ENCODE data around the gene PPP6R1.
"Not testable (repeated sequence)": the region's sequence is repeated elsewhere in the genome, so short reads cannot be mapped to it uniquely, and the experiment has no call there.

PPP6R1 gene

DNA sequence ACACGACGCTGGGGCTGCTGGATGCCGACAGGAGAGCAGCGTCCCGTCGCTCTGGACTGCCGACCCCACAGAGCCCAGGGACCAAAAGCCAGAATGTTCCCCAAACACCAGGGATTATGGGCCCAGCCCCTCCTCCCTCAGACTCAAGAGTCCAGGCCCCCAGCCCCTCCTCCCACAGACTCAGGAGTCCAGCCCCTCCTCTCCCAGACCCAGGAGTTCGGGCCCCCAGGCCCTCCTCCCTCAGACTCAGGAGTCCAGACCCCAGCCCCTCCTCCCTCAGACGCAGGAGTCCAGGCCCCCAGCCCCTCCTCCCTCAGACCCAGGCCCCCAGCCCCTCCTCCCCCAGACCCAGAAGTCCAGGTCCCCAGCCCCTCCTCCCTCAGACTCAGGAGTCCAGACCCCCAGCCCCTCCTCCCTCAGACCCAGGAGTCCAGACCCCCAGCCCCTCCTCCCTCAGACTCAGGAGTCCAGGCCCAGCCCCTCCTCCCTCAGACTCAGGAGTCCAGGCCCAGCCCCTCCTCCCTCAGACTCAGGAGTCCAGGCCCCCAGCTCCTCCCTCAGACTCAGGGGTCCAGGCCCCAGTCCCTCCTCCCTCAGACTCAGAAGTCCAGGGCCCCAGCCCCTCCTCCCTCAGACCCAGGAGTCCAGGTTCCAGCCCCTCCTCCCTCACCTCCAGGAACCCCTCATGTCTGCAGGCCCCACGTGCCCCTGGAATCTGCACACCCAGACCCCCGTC, 34.0 kb downstream of the PPP6R1 start:
- DNase-seq (ENCODE audit: low read depth): not testable (repeated sequence)

DNA sequence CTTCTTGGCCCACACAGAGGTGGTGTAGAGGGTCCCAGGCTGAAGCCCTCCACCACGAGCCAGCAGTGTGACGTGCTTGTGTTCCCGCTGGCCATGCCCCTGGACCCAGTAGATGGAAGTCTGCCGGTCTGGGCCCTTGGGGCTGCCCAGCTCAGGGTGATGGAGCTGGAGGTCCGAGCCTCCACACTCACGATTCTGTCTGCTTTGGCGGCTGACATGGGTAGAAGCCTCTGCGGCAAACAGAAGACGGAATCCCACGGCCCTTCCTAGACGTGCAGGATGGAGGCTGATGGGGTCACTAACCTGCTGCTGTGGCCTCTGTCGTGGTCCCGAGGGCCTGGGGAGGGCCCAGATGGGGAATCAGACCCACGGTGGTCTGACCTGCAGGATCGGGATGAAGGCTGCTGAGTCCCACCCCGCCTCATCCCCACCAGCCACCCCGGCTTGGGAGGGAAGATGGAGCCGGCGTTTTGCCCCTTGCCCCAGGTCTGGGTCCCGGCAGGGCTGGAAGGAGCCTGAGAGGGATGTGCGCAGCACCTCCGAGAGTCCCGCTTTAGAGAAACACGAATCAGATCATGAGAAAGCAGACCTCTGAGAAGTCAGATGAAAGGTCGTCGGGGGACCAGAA, 34.7 kb downstream of the PPP6R1 start:
- no peak for DNase-seq (ENCODE audit: low read depth)

DNA sequence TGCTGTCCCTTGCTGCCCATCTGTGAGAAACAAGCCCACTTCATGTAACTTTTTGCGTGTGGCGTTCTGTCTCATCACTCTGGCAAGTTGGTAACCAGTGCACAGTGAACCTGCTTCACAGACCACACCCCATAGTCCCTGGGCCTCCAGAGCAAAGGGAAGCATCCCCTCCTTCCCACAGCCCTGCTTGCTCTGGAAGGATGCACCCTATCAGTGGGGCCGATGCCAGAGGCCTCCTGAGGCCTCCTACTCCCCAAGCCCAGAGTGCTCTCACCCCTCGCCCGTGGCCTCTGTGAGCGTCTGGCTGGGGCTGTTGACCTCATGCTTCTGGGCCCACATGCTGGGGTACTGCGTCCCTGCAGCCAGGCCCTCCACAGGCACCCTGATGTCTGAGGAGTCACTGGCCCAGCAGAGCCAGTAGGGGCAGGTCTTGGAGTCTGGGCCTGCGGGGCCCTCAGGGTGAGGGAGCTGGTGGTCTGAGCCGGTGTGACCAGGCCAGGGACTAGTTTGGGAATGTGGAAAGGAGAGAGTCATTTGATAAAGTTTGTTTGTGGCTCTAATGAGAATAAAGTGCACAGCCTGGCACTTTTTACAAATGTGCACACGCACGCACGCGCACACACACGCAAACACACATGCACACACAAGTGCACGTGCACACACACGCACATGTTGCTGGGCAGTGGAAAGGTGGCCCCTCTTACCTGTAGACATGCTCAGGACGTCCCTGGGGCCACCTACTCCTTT, 35.4 kb downstream of the PPP6R1 start:
- DNase-seq (ENCODE audit: low read depth): no peak

GRCh38 chr19:55220525-55220924, 38.3 kb downstream of the PPP6R1 start:
- no peak for DNase-seq (ENCODE audit: low read depth)

DNA sequence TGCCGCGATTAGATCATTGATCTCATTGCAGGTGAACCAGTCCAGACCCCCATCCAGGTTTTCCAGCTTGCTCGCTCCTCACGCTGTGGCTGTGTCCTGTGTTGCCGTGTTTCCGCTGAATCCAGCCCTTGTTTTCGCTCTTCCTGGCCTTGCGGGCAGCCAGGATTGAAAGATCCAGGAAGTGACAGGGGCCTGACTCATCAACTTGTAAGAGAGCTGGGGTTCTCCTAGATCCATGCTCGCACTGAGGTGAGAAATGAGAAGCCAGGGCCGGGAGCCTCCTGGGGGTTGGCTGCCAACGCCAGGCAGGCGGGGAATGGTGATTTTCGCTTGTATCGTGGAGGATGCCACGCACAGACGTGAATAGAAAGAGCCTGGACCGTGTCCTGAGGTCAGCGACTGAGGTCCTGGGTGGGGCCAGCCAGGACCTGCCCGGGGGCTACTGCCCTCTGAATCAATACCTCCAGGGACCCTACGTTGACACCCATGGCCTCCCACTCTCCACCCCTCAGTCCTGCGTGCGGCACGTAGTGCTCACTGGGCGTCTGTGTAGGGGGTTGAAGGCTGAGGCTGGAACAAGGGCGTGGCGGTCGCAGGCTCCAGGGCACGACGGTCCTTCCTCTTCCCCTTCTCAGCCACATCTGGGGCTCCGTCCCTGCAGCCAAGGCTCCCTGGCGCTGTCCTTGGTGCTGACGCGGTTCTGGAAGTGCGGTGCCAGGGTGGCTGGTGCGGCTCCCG, 42.2 kb downstream of the PPP6R1 start:
- DNase-seq (ENCODE audit: low read depth): no peak

DNA sequence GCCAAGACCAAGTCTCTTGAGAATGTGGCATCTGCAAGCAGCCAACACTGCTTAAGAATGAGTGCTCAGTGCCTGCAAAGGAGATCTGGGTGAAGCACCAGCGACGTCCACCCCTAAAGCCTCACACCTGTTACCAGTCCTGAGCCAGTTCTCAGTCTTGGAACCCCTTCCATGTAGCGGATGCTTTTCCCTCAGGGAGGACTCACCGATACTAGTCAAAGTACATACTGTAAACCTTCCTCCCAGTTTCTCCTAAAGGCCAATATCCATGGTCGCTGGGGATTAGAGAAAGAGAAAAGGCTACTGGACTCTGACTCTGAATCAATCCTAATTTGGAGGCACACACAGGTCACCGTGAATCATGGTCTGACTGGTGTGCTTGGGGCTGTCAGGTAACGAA, 45.3 kb downstream of the PPP6R1 start:
- DNase-seq (ENCODE audit: low read depth): no peak

GRCh38 chr19:55212447-55212846, 46.4 kb downstream of the PPP6R1 start:
- peak; percentile 22 for DNase-seq (ENCODE audit: low read depth)

DNA sequence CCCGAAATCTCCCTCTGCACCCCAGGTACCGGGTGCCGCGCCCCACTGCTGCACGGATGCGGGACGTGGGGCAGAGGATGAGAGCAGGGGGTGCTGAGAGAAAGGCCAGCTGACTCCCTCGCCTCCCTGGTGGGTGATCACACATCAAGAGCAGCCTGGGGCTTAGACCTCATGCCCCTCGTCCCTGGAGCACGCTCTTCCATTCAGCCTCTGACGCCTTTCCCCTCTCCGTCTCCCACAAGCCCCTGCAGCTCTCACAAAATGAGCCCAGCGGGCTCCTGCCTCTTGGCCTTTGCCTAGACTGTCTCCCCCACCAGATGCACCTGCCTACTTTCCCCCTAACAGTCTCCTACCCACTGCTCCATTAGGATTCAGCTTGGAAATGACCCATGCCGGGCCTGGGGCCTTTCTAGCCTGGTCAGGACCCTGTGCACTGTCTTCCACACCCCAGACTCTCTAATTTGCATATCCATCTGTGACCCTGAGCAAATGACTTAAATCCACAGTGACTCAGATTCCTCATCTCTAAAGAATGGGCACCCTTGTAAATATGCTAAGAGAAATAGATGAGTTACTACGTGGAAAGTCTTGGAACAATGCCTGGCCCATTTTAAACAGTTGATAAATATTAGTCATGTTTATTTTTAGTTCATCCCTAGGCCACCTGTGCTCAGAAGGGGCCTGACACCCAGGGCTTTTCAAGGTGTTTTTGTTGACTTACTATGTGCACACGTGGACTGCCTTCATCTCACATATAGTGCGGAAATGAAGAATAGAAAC, 48.9 kb downstream of the PPP6R1 start:
- no peak for DNase-seq (ENCODE audit: low read depth)

GRCh38 chr19:55208880-55209692, 49.7 kb downstream of the PPP6R1 start, which contains the start of gene PTPRH:
TSS of gene PTPRH (minus strand) at chr19:55209501. CDS start at chr19:55209433, 68 bp downstream.
- DNase-seq (ENCODE audit: low read depth): no peak

GRCh38 chr19:55206664-55207500, 51.9 kb downstream of the PPP6R1 start:
- DNase-seq (ENCODE audit: low read depth): peak; percentile 15

DNA sequence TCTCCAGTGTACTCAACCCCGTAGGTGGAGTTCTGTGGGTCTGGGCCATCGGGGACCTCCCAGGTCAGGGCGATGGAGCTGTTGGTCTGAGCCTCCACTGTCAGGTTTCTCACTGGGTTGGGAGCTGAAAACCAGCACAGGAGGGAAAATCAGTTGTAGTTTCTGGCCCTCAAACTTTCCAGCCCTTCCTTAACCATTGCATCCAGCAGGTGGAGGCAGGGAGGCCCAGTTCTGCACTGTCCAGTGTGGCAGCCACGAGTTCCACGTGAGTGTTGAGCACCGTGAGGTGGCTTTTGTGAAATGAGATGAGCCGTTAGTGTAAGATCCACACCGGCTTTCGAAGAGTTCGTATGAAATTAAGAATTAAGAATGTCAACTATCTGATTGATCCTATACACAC, 56.6 kb downstream of the PPP6R1 start:
- not testable (repeated sequence) for DNase-seq (ENCODE audit: low read depth)

DNA sequence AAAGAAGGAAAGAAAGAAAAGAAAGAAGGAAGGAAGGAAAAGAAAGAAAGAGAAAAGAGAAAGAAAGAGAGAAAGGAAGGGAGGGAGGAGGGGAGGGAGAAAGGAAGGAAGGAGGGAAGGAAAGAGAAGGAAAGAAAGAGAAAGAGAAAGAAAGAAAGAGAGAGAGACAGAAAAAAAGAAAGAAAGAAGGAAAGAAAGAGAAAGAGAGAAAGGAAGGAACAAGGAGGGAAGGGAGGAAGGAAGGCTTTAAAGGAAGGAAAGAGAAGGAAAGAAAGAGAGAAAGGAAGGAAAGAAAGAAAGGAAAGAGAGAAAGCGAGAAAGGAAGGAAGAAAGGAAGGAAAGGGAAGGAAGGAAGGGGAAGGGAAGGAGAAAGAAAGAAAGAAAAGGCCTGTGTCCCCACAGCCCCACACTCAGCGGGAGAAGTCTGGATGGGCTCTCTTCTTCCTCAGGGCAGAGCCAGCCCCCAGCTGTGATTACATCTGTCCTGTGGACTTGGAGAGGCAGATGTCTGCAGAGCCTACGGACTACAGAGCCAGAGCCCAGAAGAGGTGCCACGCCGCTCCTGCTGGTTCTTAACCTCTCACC, 59.1 kb downstream of the PPP6R1 start:
- DNase-seq (ENCODE audit: low read depth): no peak

DNA sequence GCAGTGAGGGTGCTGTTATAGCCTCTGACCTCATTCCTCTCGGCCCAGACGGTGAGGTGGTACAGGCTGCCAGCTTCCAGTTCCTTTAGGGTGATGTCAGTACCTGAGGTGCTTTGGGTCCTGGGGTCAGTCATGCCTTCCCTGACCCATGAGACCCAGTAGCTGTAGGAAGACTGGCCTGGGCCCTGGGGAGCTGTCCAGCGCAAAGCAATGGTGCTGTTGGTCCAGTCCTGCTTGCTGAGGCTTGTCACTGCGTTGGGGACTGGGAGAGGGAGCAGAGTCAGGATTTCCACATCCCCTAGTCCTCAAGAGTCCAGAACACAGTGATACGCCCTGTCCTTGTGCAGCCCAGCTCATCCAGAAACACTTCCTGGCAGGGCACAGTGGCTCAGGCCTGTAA, 60.2 kb downstream of the PPP6R1 start:
- no peak for DNase-seq (ENCODE audit: low read depth)

DNA sequence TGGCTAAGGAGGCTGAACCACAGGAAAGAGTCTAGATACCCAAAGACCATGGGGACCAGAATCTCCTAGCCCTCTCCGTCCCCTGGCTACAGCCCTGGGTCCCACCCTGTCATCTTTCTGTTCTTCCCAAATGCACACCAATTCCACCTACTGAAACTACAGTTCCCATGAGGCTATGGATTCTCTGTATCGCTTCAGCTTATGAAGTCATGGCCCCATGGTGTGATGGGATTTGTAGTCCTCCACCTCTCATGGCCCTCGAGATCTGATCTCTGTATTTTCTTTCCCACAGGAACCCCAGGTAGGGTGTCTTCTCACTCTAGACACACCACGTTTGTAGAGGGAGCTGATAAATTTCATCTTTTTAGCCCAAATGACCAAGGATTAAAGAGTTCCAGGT, 61.3 kb downstream of the PPP6R1 start:
- DNase-seq (ENCODE audit: low read depth): no peak

- no peak for DNase-seq (ENCODE audit: low read depth)
These were observed 62.0 kb downstream of the PPP6R1 start for GRCh38 chr19:55196803-55197202.

DNA sequence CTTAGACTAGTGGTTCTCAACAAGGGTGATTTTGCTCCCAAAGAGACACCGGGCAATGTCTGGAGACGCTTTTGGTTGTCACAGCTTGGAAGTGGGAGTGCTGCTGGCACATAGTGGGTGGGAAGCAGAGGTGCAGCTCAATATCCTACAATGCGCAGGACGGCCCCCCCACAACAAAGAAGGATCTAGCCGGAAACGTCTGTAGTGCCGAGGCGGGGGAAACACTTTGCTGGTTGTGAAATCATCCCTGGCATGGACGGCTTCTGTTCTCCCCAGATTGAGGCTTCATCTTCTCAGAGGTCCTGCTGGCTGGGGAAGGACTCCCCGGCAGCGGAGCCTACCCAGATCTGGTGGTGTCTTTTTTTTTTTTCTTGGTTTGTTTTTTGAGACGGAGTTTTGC, 65.3 kb downstream of the PPP6R1 start:
- no peak for DNase-seq (ENCODE audit: low read depth)

- no peak for DNase-seq (ENCODE audit: low read depth)
These were observed 69.4 kb downstream of the PPP6R1 start for GRCh38 chr19:55189403-55189835.

DNA sequence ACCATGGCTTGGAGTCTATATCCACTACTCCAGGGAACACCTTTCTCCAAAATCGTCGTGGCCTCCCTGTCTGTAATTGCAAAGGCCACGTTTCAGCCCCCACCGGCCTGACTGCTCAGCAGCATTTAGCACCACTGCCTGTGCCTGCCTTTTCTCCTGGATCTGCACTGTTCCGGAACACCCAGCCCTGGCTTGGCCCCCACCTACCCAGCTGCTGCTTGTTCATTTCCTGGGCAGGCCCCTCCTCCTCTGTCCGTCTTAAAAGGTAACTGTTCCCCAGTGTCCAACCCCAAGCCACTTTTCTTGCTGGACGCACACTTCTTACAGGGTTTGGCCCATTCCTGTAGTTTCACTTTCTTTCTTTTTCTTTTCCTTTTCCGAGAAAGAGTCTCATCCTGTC, 70.2 kb downstream of the PPP6R1 start:
- no peak for DNase-seq (ENCODE audit: low read depth)

DNA sequence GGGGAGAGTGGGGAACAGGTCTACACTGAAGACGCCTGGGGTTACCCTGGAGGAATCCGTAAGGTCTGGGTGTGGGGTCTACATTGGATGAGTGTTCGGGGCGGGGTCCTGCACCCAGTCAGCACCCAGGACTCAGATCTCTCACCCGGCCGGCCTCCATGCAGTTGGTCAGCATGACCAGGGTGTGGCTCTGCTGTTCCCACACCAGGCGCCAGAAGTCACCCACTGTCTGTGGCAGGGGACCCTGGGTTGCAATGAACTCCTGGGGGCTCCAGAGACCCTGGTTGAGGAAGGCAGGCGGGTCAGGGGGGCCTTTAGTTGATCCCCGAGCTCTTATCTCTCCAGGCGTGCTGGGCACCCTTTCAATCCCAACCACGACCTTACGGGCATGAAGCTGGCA, 72.7 kb downstream of the PPP6R1 start:
- no peak for DNase-seq (ENCODE audit: low read depth)

All from stimulated activated CD4-positive, alpha-beta T cell treated with anti-CD3 and anti-CD28 coated beads, Interleukin-2, amount 100 ng/mL, for 4 hours (primary cell).